Aorta (tissue), 5 donors: Measurements from ENCODE around the gene QPRT. TPM values are rescaled to one million over a fixed set of nuclear protein-coding genes. Genes with fewer than 3 reads are reported as not detected.
A peak's percentile ranks its signal among the peaks of the same experiment; 100 is the strongest.
"Not testable (repeated sequence)": the region's sequence is repeated elsewhere in the genome, so short reads cannot be mapped to it uniquely, and the experiment has no call there.

Source experiments
- ATAC-seq: fragments of 200-7000 bp; cut with Tn5 transposase; one replicate; pipeline ENCODE4 v1.9.1; 2022; ENCODE audit warnings: moderate library complexity; ENCODE audit not compliant: low FRiP score
- DNase-seq, 2 donors: peaks; one replicate each; pipeline ENCODE4 v3.0.0-alpha.2; 2020
- H3K27ac ChIP-seq, 2 donors: one replicate each; pipeline ENCODE4 v1.5.1; 2013; ENCODE audit warnings: low read length in 2 of 2, mild to moderate bottlenecking in 2 of 2, moderate library complexity in 2 of 2, control low read depth in 1 of 2, inconsistent platforms in 1 of 2, low read depth in 1 of 2
- H3K27me3 ChIP-seq, 2 donors: one replicate each; pipeline ENCODE4 v1.6.1; 2013; ENCODE audit warnings: control low read depth in 1 of 2, low read length in 1 of 2, mild to moderate bottlenecking in 1 of 2, moderate library complexity in 1 of 2; ENCODE audit not compliant: insufficient read depth in 2 of 2, control insufficient read depth in 1 of 2
- H3K36me3 ChIP-seq, 2 donors: one replicate each; pipeline ENCODE4 v1.6.1; 2013; ENCODE audit warnings: control low read depth in 1 of 2, low read length in 1 of 2, mild to moderate bottlenecking in 1 of 2; ENCODE audit not compliant: insufficient read depth in 2 of 2, control insufficient read depth in 1 of 2
- H3K4me1 ChIP-seq, 2 donors: one replicate each; pipeline ENCODE4 v1.6.1; 2013; ENCODE audit warnings: low read length in 2 of 2, control low read depth in 1 of 2, mild to moderate bottlenecking in 1 of 2, moderate library complexity in 1 of 2; ENCODE audit not compliant: insufficient read depth in 2 of 2, control insufficient read depth in 1 of 2
- H3K4me3 ChIP-seq, 2 donors: one replicate each; pipeline ENCODE4 v1.5.1; 2013; ENCODE audit warnings: low read length in 2 of 2, control low read depth in 1 of 2, mild to moderate bottlenecking in 1 of 2
- H3K9me3 ChIP-seq: one replicate; pipeline ENCODE4 v1.6.1; 2013; ENCODE audit warnings: mild to moderate bottlenecking, low read length; ENCODE audit not compliant: control insufficient read depth
- WGBS, 2 donors: extraction: QIAGEN DNeasy Blood & Tissue Kit; methylation state at CpG; one replicate each; pipeline ENCODE4 v1.1.7; 2013; 5-methylcytosine and 5-hydroxymethylcytosine counted together
- intact Hi-C, 2 donors: fragments of 100-400 bp; cut with DNase I; formaldehyde crosslinking; loops; one replicate each; pipeline versions ENCODE4 v1.14.2 to v1.15.0; 2022
- polyA plus RNA-seq, 2 donors: library from polyadenylated mRNA; stranded (reverse); fragments of 200-250 nt; gene quantifications; one replicate each; pipeline ENCODE4 v1.2.3, GENCODE V29; 2013
- total RNA-seq, 2 donors: library from RNA; stranded (reverse); fragmentation: NEBNext Ultra II Directional; extraction: Animal tissue kit (Norgen Biotek cat#: 25700); gene quantifications; one replicate each; pipeline ENCODE4 v1.2.1, GENCODE V29; 2021
- donor health status: healthy with polysubstance abuse.
- donor health status: Bipolar disorder and iron deficiency.
- donor health status: DM: no; HTN: no; CAD: no.
- donor health status: DM: no; HTN: no; CAD: no.
- donor health status: DM: yes; HTN: yes; CAD: no.

QPRT gene
- total and polyA plus RNA-seq, 4 donors = 0.61 to 6.1 (median 3.0) TPM

DNA sequence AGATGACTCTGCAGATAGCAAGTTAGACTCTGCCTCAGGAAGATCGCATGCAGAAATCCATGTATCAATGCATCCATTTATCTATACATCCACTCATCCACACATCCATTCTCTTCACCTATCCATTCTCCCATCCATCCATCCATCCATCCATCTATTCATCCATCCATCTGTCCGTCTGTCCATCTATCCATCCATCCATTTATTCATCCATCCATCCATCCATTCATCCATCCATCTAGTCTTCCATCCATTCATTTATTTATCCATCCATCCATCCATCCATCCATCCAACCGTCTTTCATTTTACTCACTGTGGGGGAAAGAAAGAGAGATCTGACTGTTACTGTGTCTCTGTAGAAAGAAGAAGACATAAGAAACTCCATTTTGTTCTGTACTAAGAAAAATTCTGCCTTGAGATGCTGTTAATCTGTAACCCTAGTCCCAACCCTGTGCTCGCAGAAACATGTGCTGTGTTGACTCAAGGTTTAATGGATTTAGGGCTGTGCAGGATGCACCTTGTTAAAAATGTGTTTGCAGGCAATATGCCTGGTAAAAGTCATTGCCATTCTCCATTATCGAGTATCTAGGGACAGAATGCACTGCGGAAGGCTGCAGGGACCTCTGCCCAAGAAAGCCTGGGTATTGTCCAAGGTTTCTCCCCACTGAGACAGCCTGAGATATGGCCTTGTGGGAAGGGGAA lies 61.1 kb downstream of the QPRT start:
- ATAC-seq, H3K4me3 ChIP-seq, H3K4me1 ChIP-seq, intact Hi-C loops, H3K9me3 ChIP-seq, H3K27ac ChIP-seq, H3K27me3 ChIP-seq, H3K36me3 ChIP-seq: not testable (repeated sequence)
- peak in 1 of 2 donors; percentile 9 for DNase-seq
- WGBS, 2 donors = 79 to 82% methylated on average over 6 of the region's 6 CpGs

DNA sequence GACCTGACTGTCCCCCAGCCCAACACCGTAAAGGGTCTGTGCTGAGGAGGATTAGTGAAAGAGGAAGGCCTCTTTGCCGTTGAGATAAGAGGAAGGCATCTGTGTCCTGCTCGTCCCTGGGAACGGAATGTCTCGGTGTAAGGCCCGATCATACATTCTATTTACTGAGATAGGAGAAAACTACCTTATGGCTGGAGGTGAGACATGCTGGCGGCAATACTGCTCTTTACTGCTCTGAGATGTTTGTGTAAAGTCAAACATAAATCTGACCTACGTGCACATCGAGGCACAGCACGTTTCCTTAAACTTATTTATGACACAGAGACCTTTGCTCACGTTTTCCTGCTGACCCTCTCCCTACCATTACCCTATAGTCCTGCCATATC lies 61.6 kb downstream of the QPRT start:
- peak in 1 of 2 donors; percentile 11 for DNase-seq
- whole genome bisulfite sequencing, 2 donors = 75 to 78% methylated on average over 11 of the region's 11 CpGs
- ATAC-seq, H3K9me3 ChIP-seq, H3K27me3 ChIP-seq, intact Hi-C loops, H3K36me3 ChIP-seq, H3K27ac ChIP-seq, H3K4me1 ChIP-seq, H3K4me3 ChIP-seq: not testable (repeated sequence)

- peaks cover 1% of the 10 kb centered on the region for H3K9me3 ChIP-seq
- 85 to 88% methylated on average over 7 of the region's 7 CpGs for WGBS, 2 donors
- intact Hi-C loops = no loop called here
- no peak overlapping the region for H3K27ac ChIP-seq
- H3K27me3 ChIP-seq = no peaks in the 10 kb centered on the region
- ATAC-seq = no peak
- H3K36me3 ChIP-seq = no peaks in the 10 kb centered on the region
- DNase-seq = no peak
- no peak overlapping the region for H3K4me3 ChIP-seq
- no peaks in the 10 kb centered on the region for H3K4me1 ChIP-seq
Measured at GRCh38 chr16:29742683-29743275, 63.8 kb downstream of the QPRT start.

DNA sequence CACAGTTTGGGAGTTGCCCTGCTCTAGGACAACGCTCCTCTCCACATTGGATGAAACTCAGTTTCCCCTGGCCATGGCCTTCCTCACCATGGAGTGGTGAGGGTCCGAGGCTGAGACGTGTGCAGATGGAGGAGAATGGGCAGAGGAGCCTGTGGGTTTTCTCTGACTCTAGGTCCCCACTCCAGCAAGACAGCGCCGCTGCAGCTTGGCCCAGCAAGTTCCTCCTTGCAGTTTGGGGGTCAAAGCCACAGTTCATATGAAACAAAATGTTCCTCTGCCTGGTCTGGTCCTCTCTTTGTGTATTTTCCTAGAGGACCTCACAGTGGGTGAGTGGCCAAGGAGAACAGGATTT lies 64.5 kb downstream of the QPRT start:
- WGBS, 2 donors = 83 to 93% methylated on average over 5 of the region's 5 CpGs

DNA sequence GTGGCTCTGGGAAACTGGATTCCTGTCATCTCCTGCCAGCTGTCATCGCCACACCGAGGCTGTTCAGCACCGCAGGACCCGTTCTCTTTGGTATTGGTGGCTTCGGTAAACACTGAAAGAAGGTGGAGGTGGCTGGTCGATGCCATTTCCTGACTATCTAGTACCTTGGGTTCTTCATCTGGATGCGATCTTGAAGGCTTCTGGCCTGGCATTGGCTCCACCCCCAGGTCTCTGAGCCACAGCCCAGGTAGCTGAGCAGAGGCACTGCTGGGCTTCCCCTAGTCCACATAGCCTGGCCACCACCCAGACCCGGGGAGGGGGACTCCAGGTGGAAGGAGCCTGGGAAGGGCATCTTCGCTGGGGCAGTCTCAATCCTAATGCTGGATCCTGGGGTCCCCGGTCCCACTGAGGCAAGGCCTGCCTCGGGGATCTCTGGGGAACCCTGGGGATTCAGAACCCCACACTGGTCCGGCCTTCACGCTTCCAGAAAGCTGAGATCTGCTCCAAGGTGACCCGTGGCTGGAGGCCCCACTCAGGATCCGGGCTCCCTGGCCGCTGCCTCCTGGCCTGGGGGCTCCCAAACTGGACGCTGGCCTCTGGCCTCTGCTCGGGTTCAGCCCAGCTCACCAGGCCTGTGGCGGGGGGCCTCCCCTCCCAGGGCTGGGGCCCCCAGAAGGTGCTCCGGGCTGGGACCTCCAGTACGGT lies 65.0 kb downstream of the QPRT start:
- WGBS, 2 donors = 84 to 85% methylated on average over 21 of the region's 21 CpGs
- intact Hi-C loops = no loop called here
- H3K27ac ChIP-seq = no peak overlapping the region
- peak in 1 of 2 donors; percentile 29 for DNase-seq
- peak; percentile 24 for ATAC-seq
- no peak overlapping the region for H3K4me3 ChIP-seq
- H3K9me3 ChIP-seq = peaks cover 1% of the 10 kb centered on the region
- H3K4me1 ChIP-seq = no peaks in the 10 kb centered on the region
- no peaks in the 10 kb centered on the region for H3K36me3 ChIP-seq
- H3K27me3 ChIP-seq = no peaks in the 10 kb centered on the region

More for the DNA sequence above, 64.5 kb downstream of the QPRT start:
- no peak overlapping the region for H3K4me3 ChIP-seq
- H3K27ac ChIP-seq = no peak overlapping the region
- DNase-seq (no peak), ATAC-seq (no peak)
- H3K27me3 ChIP-seq = no peaks in the 10 kb centered on the region
- intact Hi-C loops = no loop called here
- H3K36me3 ChIP-seq = no peaks in the 10 kb centered on the region
- H3K9me3 ChIP-seq = peaks cover 1% of the 10 kb centered on the region
- H3K4me1 ChIP-seq = no peaks in the 10 kb centered on the region

- no peak overlapping the region for H3K27ac ChIP-seq
Measured at GRCh38 chr16:29744541-29745101, 65.6 kb downstream of the QPRT start.

DNA sequence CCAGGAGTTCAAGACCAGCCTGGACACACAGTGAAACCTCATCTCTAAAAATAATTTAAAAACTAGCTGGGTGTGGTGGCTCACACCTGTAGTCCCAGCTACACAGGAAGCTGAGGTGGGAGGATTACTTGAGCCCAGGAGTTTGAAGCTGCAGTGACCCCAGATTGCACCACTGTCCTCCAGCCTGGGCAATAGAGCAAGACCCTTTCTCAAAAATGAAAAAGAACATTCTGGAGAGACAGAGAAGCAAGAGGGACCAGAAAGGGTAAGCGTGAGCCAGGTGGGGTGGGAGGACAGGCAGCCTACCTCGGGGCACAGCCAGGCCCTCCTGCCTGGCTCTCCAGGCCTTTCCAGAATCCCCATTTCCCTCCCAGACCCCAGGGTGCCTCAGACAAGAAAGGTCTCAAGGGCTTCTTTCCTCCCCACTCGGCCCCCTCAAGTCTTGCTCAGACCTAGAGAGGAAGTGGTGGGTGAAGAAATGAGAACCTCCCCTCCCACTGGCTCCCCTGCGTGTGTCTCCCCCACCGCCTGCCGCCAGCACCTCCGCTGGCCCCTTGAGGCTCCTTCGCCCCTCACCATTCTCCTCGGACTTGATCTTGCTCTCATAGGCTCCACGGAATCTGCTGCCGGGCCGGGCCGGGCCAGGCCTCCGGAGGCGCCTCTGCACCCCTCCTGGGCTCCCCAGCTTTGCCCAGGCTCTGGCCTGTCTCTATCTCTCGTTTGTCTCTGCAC lies 66.3 kb downstream of the QPRT start:
- Histone ChIP-seq H3K27ac (no peak overlapping the region), H3K36me3 (no peaks in the 10 kb centered on the region), H3K9me3 (peaks cover 1% of the 10 kb centered on the region), H3K4me3 (no peak overlapping the region), H3K4me1 (no peaks in the 10 kb centered on the region), H3K27me3 (no peaks in the 10 kb centered on the region)
- 85 to 88% methylated on average over 15 to 16 of the region's 16 CpGs for WGBS, 2 donors
- intact Hi-C loops = loop anchor here in 1 of 2 donors (5.0 kb wide), 1 partner anchor 262 kb away; no protein-coding TSS in a partner anchor
- DNase-seq (peak in 1 of 2 donors; percentile 46), ATAC-seq (peak; percentile 17)

More at GRCh38 chr16:29744541-29745101, 65.6 kb downstream of the QPRT start:
- Histone ChIP-seq H3K27me3 (no peaks in the 10 kb centered on the region), H3K4me3 (no peak overlapping the region), H3K9me3 (peaks cover 1% of the 10 kb centered on the region), H3K36me3 (no peaks in the 10 kb centered on the region), H3K4me1 (no peaks in the 10 kb centered on the region)
- DNase-seq (peak in 1 of 2 donors; percentile 49), ATAC-seq (peak; percentile 37)
- 91 to 92% methylated on average over 20 of the region's 20 CpGs for WGBS, 2 donors
- intact Hi-C loops = loop anchor here in 1 of 2 donors (5.0 kb wide), 1 partner anchor 263 kb away; no protein-coding TSS in a partner anchor

DNA sequence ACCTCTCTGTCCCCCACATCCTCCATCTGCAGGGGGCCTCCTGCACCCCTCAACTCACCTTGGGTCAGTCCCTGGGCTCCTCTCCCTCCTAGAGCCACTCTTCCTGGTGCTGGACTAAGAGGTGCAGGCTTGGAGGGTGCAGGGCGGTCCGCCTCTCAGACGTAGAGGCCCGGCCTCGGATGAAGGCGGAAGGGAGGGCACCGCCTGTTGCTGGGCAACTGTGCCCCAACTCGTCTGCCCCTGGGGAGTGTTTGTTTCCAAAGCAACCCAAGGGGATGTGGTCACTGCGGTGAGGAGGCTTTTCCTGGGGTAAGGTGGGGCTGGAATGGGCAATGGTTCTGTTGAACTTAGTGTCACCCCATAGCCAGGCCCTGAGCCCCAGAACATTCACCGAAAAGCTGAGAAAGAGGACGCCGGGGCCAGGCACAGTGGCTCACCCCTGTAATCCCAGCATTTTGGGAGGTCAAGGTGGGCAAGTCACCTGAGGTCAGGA lies 66.9 kb downstream of the QPRT start, which contains the start of gene C16orf54:
Gene C16orf54, minus strand, starts transcription at position 138 of the 493 bp plus-strand sequence. CDS start 1,039 bp downstream, outside the sequence.
- Histone ChIP-seq H3K27ac (no peak within 1 kb of the TSS), H3K9me3 (peaks cover 1% of the 10 kb centered on the region), H3K4me3 (no peak within 1 kb of the TSS), H3K27me3 (no peaks in the 10 kb centered on the region), H3K4me1 (no peaks in the 10 kb centered on the region), H3K36me3 (no peaks in the 10 kb centered on the region)
- ATAC-seq (peak; percentile 85), DNase-seq (peak; percentile 86 to 89)
- intact Hi-C loops = loop anchor here in 1 of 2 donors (5.0 kb wide), 1 partner anchor 261 kb away; no protein-coding TSS in a partner anchor
- WGBS, 2 donors = 84 to 86% methylated on average over 12 of the region's 12 CpGs
